HG02571 (cell line): ENCODE data around the gene CYP4F2.
A peak's percentile ranks its signal among the peaks of the same experiment; 100 is the strongest.
"Not testable (repeated sequence)": the region's sequence is repeated elsewhere in the genome, so short reads cannot be mapped to it uniquely, and the experiment has no call there.

Source experiments
- ATAC-seq: cut with Tn5 transposase; IDR thresholded peaks from one replicate; pipeline ENCODE4 v1.9.1; 2021; ENCODE audit warnings: mild to moderate bottlenecking, moderate library complexity; ENCODE audit not compliant: unreplicated experiment

Gene CYP4F2

DNA sequence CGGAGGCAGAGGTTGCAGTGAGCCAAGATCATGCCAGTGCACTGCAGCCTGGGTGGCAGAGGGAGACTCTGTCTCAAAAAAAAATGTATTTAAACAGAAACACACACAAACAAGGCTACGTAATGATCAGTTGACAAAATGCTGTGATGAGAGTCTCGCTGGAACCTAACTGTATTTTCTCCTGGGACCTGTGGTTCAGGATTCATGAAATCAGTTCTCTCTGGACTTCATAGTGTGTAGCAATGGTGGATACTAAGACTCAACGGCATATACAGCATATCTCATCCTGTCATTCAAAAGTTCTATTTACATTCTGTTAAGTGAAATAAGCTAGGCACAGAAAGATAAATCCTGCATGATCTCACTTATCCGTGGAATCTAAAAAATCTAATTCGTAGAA is 37.4 kb downstream of the CYP4F2 start:
- ATAC-seq: no peak

GRCh38 chr19:15859187-15859586 is 38.7 kb downstream of the CYP4F2 start:
- ATAC-seq: no peak

DNA sequence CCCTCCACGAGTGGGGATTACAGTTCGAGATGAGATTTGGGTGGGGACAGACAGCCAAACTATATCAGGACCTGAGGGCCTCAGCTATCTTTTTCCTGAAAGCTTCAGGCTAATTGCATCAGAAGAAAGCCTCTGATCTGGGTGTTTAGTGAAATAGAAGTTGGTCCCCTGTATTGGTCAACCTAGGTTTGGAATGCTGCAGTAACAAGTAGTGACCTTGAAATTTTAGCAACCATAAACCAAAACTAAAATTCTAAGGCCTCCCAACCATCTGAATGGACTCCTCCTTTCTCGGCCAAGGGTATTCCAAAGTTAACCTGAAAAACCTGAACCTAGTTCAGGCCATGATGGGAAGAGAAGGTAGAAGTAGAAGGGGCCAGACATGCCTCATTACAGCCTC is 47.5 kb downstream of the CYP4F2 start:
- no peak for ATAC-seq

DNA sequence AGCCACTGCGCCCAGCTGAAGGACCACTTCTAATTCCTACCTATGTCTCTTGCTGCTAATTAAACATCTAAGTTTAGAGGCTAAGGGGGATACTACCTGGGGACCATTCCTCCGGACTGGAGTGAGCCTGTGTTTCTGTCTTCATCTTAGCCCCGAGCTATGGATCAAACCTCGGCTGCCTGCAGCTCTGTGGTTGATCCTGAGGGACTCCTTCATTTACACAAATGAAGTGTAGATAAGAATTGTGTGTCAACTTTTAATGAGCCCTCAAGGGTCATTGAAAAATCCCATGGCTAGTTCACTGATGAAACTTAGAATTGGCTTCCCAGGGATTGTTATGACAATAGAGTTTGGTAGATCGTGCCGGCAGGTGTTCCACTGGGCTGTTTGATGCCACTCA is 51.0 kb downstream of the CYP4F2 start:
- no peak for ATAC-seq

GRCh38 chr19:15843894-15844222 is 54.0 kb downstream of the CYP4F2 start:
- not testable (repeated sequence) for ATAC-seq

GRCh38 chr19:15843203-15843893 is 54.5 kb downstream of the CYP4F2 start:
- no peak for ATAC-seq

DNA sequence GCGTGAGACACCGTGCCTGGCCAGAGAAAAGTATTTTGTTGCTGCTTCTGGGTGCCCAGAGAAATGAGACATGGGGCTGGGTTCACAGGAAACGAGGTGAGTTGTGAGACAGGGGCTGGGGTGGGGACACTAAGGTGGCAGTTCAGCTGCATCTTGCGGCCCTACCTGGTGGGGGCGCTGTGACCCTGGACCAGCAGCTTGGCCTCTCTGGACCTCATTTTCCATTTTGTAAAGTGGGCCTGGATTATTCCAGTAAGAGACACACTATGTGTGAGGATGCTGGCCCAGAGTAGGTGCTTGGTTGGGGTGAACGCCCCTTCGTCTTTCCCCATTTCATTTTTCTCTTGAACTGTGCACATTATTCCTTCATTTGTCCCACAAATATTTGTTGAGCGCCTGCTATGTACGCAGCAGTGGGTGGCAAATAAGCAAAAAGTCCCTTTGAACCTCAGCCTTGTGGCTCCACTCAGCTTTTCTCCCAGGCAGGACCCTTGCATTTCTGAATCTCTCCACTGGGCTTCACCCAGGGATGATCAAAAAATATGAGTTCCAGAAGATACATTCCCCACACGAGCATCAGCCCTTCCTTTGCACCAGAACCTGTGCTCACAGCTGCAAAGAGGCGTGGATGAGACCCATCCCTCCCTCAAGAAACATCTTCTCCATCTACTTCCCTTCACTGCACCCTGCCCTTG is 55.9 kb downstream of the CYP4F2 start:
- ATAC-seq: no peak

DNA sequence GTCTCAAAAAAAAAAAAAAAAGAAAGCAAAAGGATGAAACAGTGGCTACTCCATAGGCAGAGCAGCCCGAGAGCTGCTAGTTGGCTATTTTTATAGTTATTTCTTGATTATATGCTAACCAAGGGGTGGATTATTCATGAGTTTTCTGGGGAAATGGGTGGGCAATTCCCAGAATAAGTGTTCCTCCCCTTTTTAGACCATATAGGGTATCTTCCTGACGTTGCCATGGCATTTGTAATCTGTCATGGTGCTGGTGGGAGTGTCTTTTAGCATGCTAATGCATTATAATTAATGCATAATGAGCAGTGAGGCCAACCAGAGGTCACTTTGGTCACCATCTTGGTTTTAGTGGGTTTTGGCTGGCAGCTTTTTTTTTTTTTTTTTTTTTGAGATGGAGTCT is 57.0 kb downstream of the CYP4F2 start:
- ATAC-seq: no peak

DNA sequence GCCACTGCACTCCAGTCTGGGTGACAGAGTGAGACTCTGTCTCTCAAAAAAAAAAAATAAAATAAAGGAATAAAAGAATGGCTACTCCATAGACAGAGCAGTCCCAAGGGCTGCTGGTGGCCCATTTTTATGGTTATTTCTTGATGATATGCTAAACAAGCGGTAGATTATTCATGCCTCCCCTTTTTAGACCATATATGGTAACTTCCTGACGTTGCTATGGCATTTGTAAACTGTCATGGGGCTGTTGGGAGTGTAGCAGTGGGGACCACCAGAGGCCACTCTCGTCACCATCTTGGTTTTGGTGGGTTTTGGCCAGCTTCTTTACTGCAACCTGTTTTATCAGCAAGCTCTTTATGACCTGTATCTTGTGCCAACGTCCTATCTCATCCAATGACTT is 58.0 kb downstream of the CYP4F2 start:
- ATAC-seq: not testable (repeated sequence)

- ATAC-seq: no peak
Measured at GRCh38 chr19:15838351-15838750, 59.5 kb downstream of the CYP4F2 start.

- no peak for ATAC-seq
Measured at GRCh38 chr19:15837221-15837731, 60.6 kb downstream of the CYP4F2 start.

- peak; percentile 97 for ATAC-seq
Measured at GRCh38 chr19:15836330-15837220, 61.3 kb downstream of the CYP4F2 start.

GRCh38 chr19:15835565-15836329 is 62.1 kb downstream of the CYP4F2 start:
- ATAC-seq: not testable (repeated sequence)

GRCh38 chr19:15834232-15834631 is 63.6 kb downstream of the CYP4F2 start:
- not testable (repeated sequence) for ATAC-seq

DNA sequence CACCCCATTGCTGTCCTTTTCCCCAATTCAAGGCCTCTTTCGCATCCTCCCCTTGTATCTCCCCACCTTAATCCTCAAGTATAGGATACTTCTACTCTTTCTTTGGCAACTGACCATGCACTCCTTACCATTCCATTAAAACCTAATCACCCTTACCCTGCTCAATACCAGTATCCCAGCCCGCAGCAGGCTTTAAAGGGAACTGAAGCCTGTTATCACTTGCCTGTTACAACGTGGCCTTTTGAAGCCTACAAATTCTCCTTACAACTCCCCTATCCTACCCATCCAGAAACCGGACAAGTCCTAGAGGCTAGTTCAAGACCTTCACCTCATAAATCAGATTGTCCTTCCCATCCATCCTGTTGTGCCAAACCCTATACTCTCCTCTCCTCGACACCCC is 66.2 kb downstream of the CYP4F2 start:
- no peak for ATAC-seq

- no peak for ATAC-seq
Measured at GRCh38 chr19:15829786-15830185, 68.1 kb downstream of the CYP4F2 start.

DNA sequence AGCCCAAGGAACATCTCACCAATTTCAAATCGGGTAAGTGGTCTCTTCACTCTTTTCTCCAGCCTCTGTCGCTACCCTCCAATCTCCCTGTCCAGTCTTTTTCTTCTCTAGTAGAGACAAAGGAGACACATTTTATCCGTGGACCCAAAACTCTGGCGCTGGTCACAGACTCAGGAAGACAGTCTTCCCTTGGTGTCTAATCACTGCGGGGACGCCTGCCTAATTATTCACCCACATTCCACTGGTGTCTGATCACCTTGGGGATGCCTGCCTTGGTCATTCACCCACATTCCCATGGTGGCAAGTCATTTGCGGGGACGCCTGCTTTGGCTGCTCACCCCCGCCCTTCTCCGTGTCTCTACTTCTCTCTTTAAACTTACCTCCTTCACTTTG is 68.6 kb downstream of the CYP4F2 start:
- ATAC-seq: no peak

GRCh38 chr19:15828611-15829305 is 69.1 kb downstream of the CYP4F2 start:
- ATAC-seq: not testable (repeated sequence)

DNA sequence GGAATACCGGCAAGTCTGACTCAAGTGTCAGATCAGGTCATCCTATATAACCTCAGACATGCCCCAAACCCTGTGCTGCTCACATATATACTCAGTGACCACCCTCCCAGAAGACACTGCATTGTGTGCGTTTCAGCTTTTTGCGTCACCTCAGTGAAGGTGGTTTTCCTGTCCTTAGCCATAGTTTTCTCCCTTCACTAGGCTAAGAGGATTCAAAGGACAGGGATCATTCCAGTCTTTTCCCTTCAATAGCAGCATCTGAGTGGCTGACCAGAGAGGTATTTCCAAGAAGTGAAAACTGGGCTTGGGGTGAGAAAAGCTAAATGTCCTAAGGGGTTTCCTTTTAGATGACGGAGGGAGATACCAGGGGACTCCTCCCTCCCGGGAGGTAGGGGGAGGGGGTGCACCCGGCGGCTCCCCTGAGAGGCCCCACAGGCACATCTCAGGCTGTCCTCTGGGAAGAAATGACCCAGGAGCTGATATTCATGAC is 69.7 kb downstream of the CYP4F2 start:
- ATAC-seq: no peak
